Astrocyte (in vitro differentiated cells and primary cell): Measurements from ENCODE around the gene CELA2B.

Experiments used
- CTCF ChIP-seq: IDR thresholded peaks from 2 replicates; pipeline ENCODE4 v1.5.1; 2011; ENCODE audit warnings: low read depth, mild to moderate bottlenecking, inconsistent platforms, low read length, moderate library complexity; ENCODE audit not compliant: insufficient read depth
- EZH2 ChIP-seq: IDR thresholded peaks from 2 replicates; pipeline ENCODE4 v1.6.1; 2012; ENCODE audit warnings: mild to moderate bottlenecking, low read length, inconsistent platforms; ENCODE audit not compliant: insufficient read depth

GRCh38 chr1:15479654-15480347 is 3.9 kb downstream of the CELA2B start:
- TF ChIP-seq CTCF, result no peak
- no peak for TF ChIP-seq EZH2
